ENCODE measurements around the gene TRIB2. TPM values are rescaled to one million over a fixed set of nuclear protein-coding genes. Genes with fewer than 3 reads are reported as not detected.

Gene TRIB2
- total and polyA plus RNA-seq, 2 of the 13 experiments (the other 11 are each of a cell fraction or from before 2014, with no cell fraction given) = 1.1 to 2.3 TPM

DNA sequence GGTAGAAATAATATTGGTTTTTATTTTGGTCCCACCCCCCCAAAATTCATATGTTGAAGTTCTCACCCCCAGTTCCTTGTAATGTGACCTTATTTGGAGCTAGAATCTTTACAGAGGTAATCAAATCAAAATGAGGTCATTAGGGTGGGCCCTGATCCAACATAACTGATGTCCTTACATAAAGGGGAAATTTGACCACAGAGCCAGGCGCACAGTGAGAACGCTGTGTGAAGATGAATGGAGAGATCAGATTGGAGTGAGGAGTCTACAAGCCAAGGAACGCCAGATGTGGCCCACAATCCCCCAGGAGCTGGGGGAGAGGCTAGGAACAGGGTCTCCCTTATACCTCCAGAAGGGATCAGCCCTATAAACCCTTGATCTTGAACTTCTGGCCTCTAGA is 31.6 kb upstream of the TRIB2 start (continued):
- TF ChIP-seq TRAFD1 (CRISPR knock-in tag; IDR thresholded peaks at IDR 0.05; ENCODE audit: borderline replicate concordance) (no peak), MAFG (CRISPR knock-in tag; IDR thresholded peaks at IDR 0.05) (no peak)

- H3K4me3 ChIP-seq (replicated peaks in 1 of 3; ENCODE audit: insufficient read depth in 1 of 3, low read depth in 2 of 3, low read length in 3 of 3) = no peak overlapping the region
- no peaks in the 10 kb centered on the region for H4K20me1 ChIP-seq (ENCODE audit: insufficient read depth, low read length)
- H3K27ac ChIP-seq (ENCODE audit: extremely low read length, insufficient read depth, low read length) = no peak overlapping the region
- in situ Hi-C loops (cut with HindIII; ENCODE audit: extremely low pct_ligation_motif_present, low pct_unique_long_range_greater_than_20kb) = no loop called here
- no peak overlapping the region for H3K4me2 ChIP-seq (ENCODE audit: low read depth, low read length)
- TF ChIP-seq MTA3 (CRISPR knock-in tag; IDR thresholded peaks at IDR 0.05) (no peak), ZNF460 (CRISPR knock-in tag; IDR thresholded peaks at IDR 0.05; ENCODE audit: borderline replicate concordance) (no peak)
- no peaks in the 10 kb centered on the region for H3K4me1 ChIP-seq (ENCODE audit: insufficient read depth, low read length)
- intact Hi-C loops (cut with micrococcal nuclease; ENCODE audit: unreplicated experiment) = no loop called here
- ChIA-PET CTCF (ENCODE audit: low intra/inter-chr PET ratio, low total read pairs) (no interaction called here), POLR2A (no interaction called here)
- peaks cover 7% of the 10 kb centered on the region for H3K9me3 ChIP-seq (ENCODE audit: low read length)
- no peaks in the 10 kb centered on the region for H3K79me2 ChIP-seq (ENCODE audit: insufficient read depth, low read length)
- no peak overlapping the region for H2AFZ ChIP-seq (ENCODE audit: low read length)
- no peaks in the 10 kb centered on the region for H3K36me3 ChIP-seq (replicated peaks in 1 of 2; ENCODE audit: control insufficient read depth in 1 of 2, insufficient read depth in 2 of 2, low read length in 2 of 2)
- no peaks in the 10 kb centered on the region; a peak in 1 of 5 replicates for H3K27me3 ChIP-seq (ENCODE audit: control insufficient read depth in 1 of 2, insufficient read depth in 2 of 2, low read length in 2 of 2)
- WGBS (ENCODE audit: low lambda C conversion rate) = 15% methylated on average over 6 of the region's 6 CpGs
- no peak overlapping the region for H3K9ac ChIP-seq (ENCODE audit: insufficient read depth, low read depth, low read length)
- no peak for ATAC-seq
- no TSS peak for BruUV-seq (replicated peaks)
- no peak for FAIRE-seq
- no peak for DNase-seq (ENCODE audit: low spot score)
These were observed 30.8 kb upstream of the TRIB2 start for GRCh38 chr2:12685956-12686355.

DNA sequence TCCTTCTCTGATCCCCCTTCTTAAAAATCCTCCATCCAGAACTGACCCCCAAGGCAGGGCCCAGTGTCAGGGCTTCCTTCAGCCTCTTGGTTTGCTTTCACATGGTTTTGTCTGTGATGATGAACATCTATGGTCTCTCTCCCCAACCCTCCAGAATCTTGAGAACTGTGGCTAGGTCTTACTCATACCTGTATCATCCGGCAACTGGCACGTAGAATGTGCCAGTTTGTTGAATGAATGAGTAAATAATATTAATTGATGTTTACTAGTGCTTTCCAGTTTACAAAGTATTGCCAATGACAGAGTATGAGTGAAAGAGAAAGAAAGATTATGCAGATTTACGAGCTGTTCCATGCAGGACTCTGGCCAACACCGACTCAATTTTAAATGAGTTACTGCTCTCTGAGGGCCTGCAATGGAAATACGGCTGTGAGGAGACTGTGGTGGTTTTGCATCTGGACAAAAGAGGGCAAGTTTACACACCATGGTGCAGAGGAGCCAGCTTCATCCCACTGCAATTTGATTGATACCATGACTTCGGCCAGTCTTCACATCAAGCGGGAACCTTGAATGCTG is 29.9 kb upstream of the TRIB2 start:
- H3K4me3 ChIP-seq (replicated peaks in 1 of 3; ENCODE audit: insufficient read depth in 1 of 3, low read depth in 2 of 3, low read length in 3 of 3) = no peak overlapping the region
- H4K20me1 ChIP-seq (ENCODE audit: insufficient read depth, low read length) = no peaks in the 10 kb centered on the region
- H3K4me2 ChIP-seq (ENCODE audit: low read depth, low read length) = no peak overlapping the region
- WGBS (ENCODE audit: low lambda C conversion rate) = 24% methylated on average over 7 of the region's 7 CpGs
- no peak overlapping the region for H3K9ac ChIP-seq (ENCODE audit: insufficient read depth, low read depth, low read length)
- in situ Hi-C loops (cut with HindIII; ENCODE audit: extremely low pct_ligation_motif_present, low pct_unique_long_range_greater_than_20kb) (no loop called here), intact Hi-C loops (cut with micrococcal nuclease; ENCODE audit: unreplicated experiment) (no loop called here)
- H3K79me2 ChIP-seq (ENCODE audit: insufficient read depth, low read length) = no peaks in the 10 kb centered on the region
- ChIA-PET CTCF (ENCODE audit: low intra/inter-chr PET ratio, low total read pairs) (no interaction called here), POLR2A (no interaction called here)
- FAIRE-seq (no peak), DNase-seq (ENCODE audit: low spot score) (no peak), ATAC-seq (no peak)
- H3K27ac ChIP-seq (ENCODE audit: extremely low read length, insufficient read depth, low read length) = no peak overlapping the region
- no TSS peak for BruUV-seq (replicated peaks)
- no peaks in the 10 kb centered on the region for H3K36me3 ChIP-seq (replicated peaks in 1 of 2; ENCODE audit: control insufficient read depth in 1 of 2, insufficient read depth in 2 of 2, low read length in 2 of 2)
- H3K4me1 ChIP-seq (ENCODE audit: insufficient read depth, low read length) = no peaks in the 10 kb centered on the region
- H3K27me3 ChIP-seq (ENCODE audit: control insufficient read depth in 1 of 2, insufficient read depth in 2 of 2, low read length in 2 of 2) = no peaks in the 10 kb centered on the region; a peak in 1 of 5 replicates
- no peak overlapping the region for H2AFZ ChIP-seq (ENCODE audit: low read length)
- peaks cover 11% of the 10 kb centered on the region for H3K9me3 ChIP-seq (ENCODE audit: low read length)
- no peak for TF ChIP-seq TOE1 (CRISPR knock-in tag; IDR thresholded peaks at IDR 0.05)
- TF ChIP-seq ZNF281 (CRISPR knock-in tag; IDR thresholded peaks at IDR 0.05; ENCODE audit: borderline replicate concordance) = no peak
- TF ChIP-seq SIX1 (CRISPR knock-in tag; IDR thresholded peaks at IDR 0.05; ENCODE audit: borderline replicate concordance) = no peak
- TF ChIP-seq ZFP91 (CRISPR knock-in tag; IDR thresholded peaks at IDR 0.05; ENCODE audit: borderline replicate concordance) = no peak
- no peak for TF ChIP-seq RORA (CRISPR knock-in tag; IDR thresholded peaks at IDR 0.05)
- no peak for TF ChIP-seq SALL2 (CRISPR knock-in tag; IDR thresholded peaks at IDR 0.05)
- no peak for TF ChIP-seq CC2D1A (CRISPR knock-in tag; IDR thresholded peaks at IDR 0.05)
